GM18907 (cell line): ENCODE results near the gene SLF2.

Source experiments
- ATAC-seq: cut with Tn5 transposase; IDR thresholded peaks from one replicate; pipeline ENCODE4 v1.9.1; 2021; ENCODE audit warnings: mild to moderate bottlenecking, moderate library complexity; ENCODE audit not compliant: unreplicated experiment

The SLF2 gene

GRCh38 chr10:100899171-100899570, 13.6 kb upstream of the SLF2 start:
- no peak for ATAC-seq

GRCh38 chr10:100901051-100901450, 11.7 kb upstream of the SLF2 start:
- no peak for ATAC-seq

- no peak for ATAC-seq
Measured at GRCh38 chr10:100902622-100903021, 10.1 kb upstream of the SLF2 start.

- no peak for ATAC-seq
Measured at GRCh38 chr10:100904917-100905316, 7.8 kb upstream of the SLF2 start.

- ATAC-seq, result no peak
Measured at GRCh38 chr10:100907175-100907574, 5.6 kb upstream of the SLF2 start.

- ATAC-seq, result no peak
Measured at GRCh38 chr10:100907773-100908363, 4.9 kb upstream of the SLF2 start.

GRCh38 chr10:100908378-100908777, 4.4 kb upstream of the SLF2 start:
- no peak for ATAC-seq

- no peak for ATAC-seq
Measured at GRCh38 chr10:100909501-100910263, 3.1 kb upstream of the SLF2 start.

- ATAC-seq, result no peak
Measured at GRCh38 chr10:100911472-100911871, 1.3 kb upstream of the SLF2 start.

- no peak for ATAC-seq
Measured at GRCh38 chr10:100912013-100912604, 654 bp upstream of the SLF2 start.

- no peak for ATAC-seq
Measured at GRCh38 chr10:100913470-100913865, 705 bp downstream of the SLF2 start.

- ATAC-seq, result no peak
Measured at GRCh38 chr10:100917071-100917470, 4.3 kb downstream of the SLF2 start.

GRCh38 chr10:100923580-100923979, 10.8 kb downstream of the SLF2 start:
- ATAC-seq, result no peak

- no peak for ATAC-seq
Measured at GRCh38 chr10:100927266-100927665, 14.5 kb downstream of the SLF2 start.

GRCh38 chr10:100928039-100928438, 15.3 kb downstream of the SLF2 start:
- no peak for ATAC-seq

- ATAC-seq, result no peak
Measured at GRCh38 chr10:100930368-100930767, 17.6 kb downstream of the SLF2 start.

- ATAC-seq, result no peak
Measured at GRCh38 chr10:100934084-100934659, 21.4 kb downstream of the SLF2 start.

- no peak for ATAC-seq
Measured at GRCh38 chr10:100939763-100940344, 27.1 kb downstream of the SLF2 start.

GRCh38 chr10:100942229-100942628, 29.5 kb downstream of the SLF2 start:
- no peak for ATAC-seq

GRCh38 chr10:100943508-100943907, 30.7 kb downstream of the SLF2 start:
- ATAC-seq, result no peak

GRCh38 chr10:100945754-100946153, 33.0 kb downstream of the SLF2 start:
- no peak for ATAC-seq

GRCh38 chr10:100948916-100949315, 36.2 kb downstream of the SLF2 start:
- ATAC-seq, result no peak
